HT-29 (cell line): ENCODE data around the gene GATB. TPM values are rescaled to one million over a fixed set of nuclear protein-coding genes. Genes with fewer than 3 reads are reported as not detected.
A peak's percentile ranks its signal among the peaks of the same experiment; 100 is the strongest.

Experiments used
- DNase-seq: peaks from one replicate; pipeline ENCODE4 v3.0.0-alpha.2; 2015; ENCODE audit warnings: low spot score
- total RNA-seq: library from RNA; depleted of rRNA; stranded (reverse); fragments of >200 nt; shearing (Covaris generic); gene quantifications from 2 replicates; pipeline ENCODE4 v1.2.3, GENCODE V29; 2014; rRNA removed

GATB gene
- total RNA-seq = 14.1 and 14.4 TPM in 2 replicates

DNA sequence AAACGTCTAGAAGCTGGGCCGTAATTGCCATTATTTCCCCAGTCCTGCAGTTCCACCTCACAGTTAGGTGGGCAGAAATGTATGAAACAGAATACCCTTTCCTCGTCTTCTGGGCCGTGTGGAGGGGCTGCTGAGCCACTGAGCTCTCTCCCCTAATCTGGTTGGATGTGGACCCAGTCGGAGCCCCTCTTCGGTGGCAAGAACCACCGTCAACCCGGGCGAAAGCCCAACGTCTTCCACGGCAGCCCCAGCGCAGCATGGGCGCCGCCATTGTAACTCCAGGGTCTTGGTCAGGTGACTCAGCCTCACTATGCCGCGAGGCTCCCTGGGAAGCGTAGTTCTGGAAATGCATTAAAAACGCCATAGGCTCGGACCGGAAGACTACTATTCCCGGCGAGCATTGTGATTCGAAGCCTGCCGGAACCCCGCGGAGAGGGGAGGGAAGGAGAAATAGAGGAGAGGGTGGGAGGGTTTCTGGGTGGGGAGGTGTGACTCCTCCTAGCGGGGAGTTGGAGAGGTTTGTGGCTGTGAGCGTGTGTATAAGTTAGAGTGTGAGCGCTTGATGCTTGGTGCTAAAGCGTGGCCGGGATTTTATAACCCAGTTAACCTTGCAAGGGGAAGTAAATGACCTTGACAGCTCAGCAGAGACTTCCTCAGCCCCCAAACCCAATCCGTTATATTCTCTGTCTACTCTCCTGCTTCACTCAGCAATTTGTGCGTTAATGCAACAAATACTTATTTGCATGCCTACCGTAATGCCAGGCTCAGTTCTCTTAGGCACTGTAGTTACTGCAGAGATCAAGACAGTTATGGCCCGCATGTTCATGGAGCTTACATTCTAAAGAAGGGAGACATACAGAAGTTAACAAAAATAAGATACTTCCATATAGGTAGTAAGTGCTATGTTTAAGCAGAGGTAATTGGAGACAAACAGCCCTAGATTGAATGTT is at the start of gene GATB:
TSS of gene GATB (minus strand) at position 296 of the 950 bp plus-strand sequence. CDS start at position 271, 25 bp downstream.
- peak; percentile 97 for DNase-seq

GRCh38 chr4:151810476-151810875 is 49.7 kb upstream of the GATB start:
- no peak for DNase-seq

- no peak for DNase-seq
Observed at GRCh38 chr4:151809716-151810115, 48.9 kb upstream of the GATB start.

DNA sequence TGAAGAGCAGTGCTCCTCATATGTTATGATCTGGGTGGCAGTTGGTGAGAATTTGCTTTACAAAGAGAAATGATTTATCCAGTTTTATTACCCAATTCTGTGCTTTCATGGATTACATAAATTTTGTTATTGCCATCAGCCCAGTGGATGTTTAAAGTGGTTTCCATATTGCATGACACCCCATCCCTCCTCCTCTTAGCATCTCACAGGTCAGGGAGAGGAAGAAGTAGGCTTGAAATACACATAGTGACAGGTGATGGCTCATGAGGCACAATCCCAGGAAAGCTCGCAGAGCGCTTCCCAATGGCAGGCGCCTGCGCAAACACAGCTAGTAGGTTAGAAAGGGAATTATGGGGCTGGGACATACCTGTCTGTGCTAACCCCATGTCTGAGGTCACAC is 47.7 kb upstream of the GATB start:
- DNase-seq = no peak

DNA sequence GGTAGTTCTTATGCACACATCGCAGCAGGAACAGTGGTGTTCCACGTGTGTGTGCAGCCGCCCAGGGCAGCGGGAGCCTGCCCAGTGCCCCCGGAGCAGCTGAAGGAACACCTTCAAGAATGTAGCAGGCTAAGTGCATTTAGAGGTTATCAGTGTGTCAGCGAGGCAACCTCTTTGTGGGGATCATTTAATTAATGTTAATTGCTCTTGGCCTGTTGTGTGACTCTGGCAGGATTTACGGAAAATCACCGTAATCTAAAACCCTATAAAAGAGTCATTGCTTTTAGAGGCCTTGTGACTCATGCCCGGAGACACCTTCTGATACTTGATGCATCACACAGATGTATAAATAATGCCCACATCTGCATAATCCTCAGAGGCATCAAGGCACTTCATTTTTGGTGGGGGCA is 47.3 kb upstream of the GATB start:
- no peak for DNase-seq

GRCh38 chr4:151807220-151807619 is 46.4 kb upstream of the GATB start:
- DNase-seq = no peak

DNA sequence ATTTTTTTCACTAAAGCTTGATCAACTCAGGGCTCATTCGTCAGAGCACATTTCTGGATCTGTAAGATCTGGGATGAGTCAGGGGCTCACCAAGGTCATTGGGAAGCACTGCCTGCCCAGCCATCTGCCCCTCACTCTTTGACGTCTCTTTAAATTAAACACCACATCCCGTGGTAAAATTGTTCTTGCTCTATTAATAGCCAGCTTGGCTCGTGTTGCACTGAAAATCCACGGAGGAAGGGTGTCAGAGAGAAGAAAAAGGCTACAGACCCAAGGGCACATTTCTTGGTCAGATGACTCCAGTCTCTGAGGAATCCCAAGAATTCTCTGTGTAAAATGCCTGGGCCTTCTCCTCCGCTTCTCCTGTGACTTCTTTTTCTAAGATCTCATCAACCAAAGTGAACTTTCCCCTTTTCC is 45.7 kb upstream of the GATB start:
- no peak for DNase-seq

GRCh38 chr4:151804821-151805220 is 44.0 kb upstream of the GATB start:
- DNase-seq = no peak

DNA sequence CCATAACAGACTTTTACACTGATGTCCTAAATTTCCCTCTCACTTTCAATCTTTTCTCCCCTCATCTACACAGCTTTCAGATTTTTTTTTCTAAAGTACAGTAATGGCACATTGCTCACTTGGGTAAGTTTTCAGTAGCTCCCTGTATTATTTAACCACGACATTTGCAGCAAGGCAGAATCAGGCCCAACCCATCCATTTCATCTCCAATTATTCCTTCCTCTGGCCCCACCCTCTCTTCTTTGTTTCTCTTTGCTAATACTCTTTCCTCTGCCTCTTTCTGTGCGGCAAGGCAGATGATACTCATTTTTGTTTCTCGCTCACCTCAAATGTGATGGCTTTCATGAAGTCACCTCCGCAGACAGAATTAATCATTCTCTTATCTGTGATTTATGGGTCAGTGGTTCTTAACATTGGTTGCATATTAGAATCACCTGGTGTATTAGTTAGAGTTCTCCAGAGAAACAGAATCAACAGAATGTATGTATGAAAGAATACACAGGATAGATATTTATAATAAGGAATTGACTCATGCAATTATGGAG is 43.4 kb upstream of the GATB start:
- no peak for DNase-seq

DNA sequence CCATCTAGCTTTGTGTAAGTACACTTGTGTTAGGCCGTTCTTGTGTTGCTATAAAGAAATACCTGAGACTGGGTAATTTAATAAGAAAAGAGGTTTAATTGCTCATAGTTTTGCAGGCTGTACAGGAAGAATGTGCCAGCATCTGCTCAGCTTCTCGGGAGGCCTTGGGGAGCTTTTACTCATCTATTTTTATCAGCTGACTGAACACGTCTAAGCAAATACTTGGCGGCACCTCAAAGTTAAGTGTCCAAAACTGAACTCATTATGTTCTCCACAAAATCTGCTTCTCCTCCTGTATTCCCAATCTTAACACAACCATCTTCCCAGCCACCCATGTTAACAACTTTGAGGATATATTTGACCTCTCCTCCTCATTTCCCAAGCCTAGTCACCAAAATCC is 42.4 kb upstream of the GATB start:
- no peak for DNase-seq

- peak; percentile 67 for DNase-seq
Observed at GRCh38 chr4:151801547-151802516, 41.0 kb upstream of the GATB start.

- DNase-seq = no peak
Observed at GRCh38 chr4:151799417-151800012, 38.7 kb upstream of the GATB start.

DNA sequence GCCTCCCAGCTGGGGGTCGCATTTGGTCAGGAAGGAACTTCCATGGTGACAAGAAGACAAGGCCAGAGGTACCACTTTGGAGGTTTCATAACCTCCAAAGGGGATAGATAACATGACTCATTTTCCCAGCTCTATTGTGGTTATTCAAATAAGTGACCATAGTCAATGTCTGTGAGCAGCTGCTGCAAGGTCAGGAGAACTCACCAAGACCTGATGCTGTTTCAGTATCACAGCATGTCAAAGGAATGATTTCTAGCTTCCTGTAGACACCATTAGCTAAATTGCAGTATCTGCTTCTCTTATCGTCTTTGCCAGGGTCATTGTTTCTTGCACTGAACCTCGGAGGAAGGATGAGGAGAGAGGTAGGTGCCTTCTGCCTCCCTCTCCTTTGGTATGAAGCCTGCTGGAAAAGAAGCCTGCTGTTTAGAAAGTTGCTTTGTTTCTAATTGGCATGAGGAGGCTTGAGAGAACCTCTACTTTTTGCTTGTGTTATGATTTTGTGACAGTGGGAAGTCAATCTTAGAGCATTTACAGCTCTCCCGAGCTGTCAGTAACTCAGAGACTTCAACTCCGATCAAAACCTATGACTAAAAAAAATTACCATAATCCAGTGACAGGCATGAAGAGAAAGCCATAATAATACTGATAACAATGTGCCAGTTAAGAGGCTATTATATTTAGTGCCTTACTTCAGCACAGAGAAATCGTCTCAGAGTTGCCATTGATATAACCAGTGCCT is 38.0 kb upstream of the GATB start:
- DNase-seq = no peak

DNA sequence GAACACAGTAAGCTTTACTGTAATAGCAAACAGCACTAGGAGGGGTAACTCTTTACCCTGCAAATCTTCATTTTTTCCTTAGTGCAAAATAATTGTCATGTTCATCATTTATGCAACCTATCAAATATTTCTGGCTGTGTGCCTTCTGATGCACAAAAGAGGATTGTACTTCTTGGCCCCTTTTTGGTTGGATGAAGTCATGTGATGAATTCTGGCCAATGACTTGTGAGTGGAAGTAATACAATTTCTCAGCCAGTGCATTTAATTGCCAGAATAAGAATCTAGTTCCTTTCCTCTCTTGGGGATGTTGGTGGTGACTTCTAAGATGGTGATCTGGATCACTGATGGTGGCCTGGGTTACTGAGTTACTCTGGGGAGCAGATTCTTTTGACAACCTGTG is 37.0 kb upstream of the GATB start:
- DNase-seq = no peak

DNA sequence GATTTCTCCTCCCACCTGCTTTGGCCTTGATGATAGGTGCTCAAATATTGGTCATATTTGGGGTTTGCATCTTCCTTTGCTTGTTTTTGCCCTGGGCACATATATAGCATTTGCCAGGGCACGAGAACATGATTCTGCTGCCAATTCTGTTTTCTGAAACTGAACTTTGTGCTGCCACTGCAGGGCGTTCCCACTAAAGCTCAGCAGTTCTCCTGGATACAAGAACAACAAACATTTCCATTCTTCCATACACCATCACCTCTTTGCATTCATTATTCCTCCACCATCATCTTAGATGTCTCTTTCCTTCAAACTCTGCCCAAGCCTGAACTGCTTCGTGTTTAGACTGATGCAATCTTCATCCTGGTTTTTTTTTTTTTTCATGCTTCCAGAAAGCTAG is 36.3 kb upstream of the GATB start:
- peak; percentile 21 for DNase-seq

DNA sequence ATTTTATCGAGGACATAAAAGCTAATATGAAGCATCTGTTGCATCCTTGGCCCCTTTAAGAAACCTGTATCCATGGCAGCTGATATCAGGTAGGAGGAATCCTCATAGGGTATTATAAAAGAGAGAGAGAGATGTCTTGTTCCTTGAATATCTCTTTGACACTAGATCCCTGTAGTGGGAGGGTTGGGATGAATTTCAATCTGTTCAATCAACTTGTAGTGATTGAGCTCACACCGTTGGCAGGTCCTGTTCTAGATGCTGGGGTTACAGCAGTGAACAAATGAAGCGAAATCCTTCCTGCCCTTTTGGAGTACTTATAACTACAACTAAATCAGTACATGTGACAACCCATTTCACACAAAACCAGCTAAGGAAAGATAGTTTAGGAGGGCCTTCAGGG is 35.3 kb upstream of the GATB start:
- DNase-seq = no peak

GRCh38 chr4:151792995-151793394 is 32.2 kb upstream of the GATB start:
- DNase-seq = no peak

DNA sequence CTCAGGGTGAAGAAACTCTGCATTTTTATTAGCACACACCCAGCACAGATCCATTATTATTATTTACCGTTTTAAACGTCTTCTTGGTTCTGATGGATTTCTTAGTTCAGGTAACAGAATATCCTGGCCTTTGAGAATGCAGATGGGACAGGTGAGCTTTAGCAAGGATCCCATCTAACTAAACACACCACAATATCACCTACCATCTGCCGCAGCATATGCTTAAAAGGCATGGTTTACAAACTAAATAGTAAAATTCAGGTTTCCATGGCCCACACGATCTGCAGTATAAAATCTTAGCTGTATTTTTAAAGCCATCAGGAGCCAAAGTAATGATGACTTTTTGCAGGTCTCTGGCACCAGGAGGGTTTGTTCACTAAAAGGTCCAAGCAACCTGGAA is 31.7 kb upstream of the GATB start:
- no peak for DNase-seq

DNA sequence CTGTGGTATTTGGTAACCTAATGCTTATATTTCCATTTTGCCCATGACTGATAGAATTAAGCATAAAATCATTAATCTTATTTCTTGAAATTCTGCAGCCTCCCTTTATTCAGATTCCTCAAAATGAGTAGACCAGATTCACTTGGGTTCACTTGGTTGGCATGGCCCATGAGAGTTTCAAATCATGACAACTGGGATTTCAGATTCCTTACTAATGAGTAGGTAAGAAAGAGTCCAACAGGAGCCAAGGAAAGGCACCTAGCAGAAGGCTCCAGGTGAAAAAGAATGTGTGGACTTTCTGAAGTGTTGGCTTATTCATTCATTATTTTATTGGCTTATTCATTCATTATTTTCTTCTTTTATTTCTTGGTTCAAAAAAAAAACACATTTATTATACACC is 27.2 kb upstream of the GATB start:
- DNase-seq = no peak

- DNase-seq = no peak
Observed at GRCh38 chr4:151786158-151786495, 25.3 kb upstream of the GATB start.
